Kidney epithelial cell (primary cell): ENCODE results near the gene DNMT1. TPM values are rescaled to one million over a fixed set of nuclear protein-coding genes. Genes with fewer than 3 reads are reported as not detected.
"Not testable (repeated sequence)": the region's sequence is repeated elsewhere in the genome, so short reads cannot be mapped to it uniquely, and the experiment has no call there.

ENCODE experiments used
- DNase-seq: peaks from one replicate; pipeline ENCODE4 v3.0.0-alpha.2; 2010; ENCODE audit warnings: low read depth
- H3K27me3 ChIP-seq: 2 replicates; pipeline ENCODE4 v1.6.0; 2011; ENCODE audit warnings: low read length; ENCODE audit not compliant: control insufficient read depth, insufficient read depth
- H3K36me3 ChIP-seq: 2 replicates; pipeline ENCODE4 v1.5.1; 2011; ENCODE audit warnings: low read length; ENCODE audit not compliant: control insufficient read depth, insufficient read depth
- H3K4me3 ChIP-seq: 2 replicates; pipeline ENCODE4 v1.5.1; 2011; ENCODE audit warnings: low read depth, mild to moderate bottlenecking, control low read depth, low read length
- total RNA-seq: library from RNA; depleted of rRNA; stranded (reverse); fragments of >200 nt; gene quantifications from 2 replicates; pipeline ENCODE4 v1.2.3, GENCODE V29; 2015
- TF ChIP-seq, protein P1 (sequence below): IDR thresholded peaks from 2 replicates; pipeline ENCODE4 v1.5.1; 2011; ENCODE audit warnings: mild to moderate bottlenecking, moderate library complexity, low read length, control low read depth, inconsistent platforms; ENCODE audit not compliant: insufficient read depth, poor library complexity, severe bottlenecking

The DNMT1 gene
- total RNA-seq, 1 donor from 2014 or later = 66.9 TPM

DNA sequence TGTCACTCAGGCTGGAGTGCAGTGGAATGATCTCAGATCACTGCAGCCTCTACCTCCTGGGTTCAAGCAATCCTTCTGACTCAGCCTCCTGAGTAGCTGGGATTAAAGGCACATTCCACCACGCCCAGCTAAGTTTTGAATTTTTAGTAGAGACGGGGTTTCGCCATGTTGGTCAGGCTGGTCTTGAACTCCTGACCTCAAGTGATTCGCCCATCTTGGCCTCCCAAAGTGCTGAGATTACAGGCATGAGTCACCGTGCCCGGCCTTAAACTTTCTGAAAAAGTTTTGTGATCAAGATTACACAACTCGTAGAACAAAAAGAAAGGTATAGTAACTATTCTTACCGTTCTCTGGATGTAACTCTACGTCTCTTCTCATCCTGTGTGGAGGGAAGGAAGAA lies 21.2 kb downstream of the DNMT1 start:
- no peak for DNase-seq
- TF ChIP-seq, protein P1, sequence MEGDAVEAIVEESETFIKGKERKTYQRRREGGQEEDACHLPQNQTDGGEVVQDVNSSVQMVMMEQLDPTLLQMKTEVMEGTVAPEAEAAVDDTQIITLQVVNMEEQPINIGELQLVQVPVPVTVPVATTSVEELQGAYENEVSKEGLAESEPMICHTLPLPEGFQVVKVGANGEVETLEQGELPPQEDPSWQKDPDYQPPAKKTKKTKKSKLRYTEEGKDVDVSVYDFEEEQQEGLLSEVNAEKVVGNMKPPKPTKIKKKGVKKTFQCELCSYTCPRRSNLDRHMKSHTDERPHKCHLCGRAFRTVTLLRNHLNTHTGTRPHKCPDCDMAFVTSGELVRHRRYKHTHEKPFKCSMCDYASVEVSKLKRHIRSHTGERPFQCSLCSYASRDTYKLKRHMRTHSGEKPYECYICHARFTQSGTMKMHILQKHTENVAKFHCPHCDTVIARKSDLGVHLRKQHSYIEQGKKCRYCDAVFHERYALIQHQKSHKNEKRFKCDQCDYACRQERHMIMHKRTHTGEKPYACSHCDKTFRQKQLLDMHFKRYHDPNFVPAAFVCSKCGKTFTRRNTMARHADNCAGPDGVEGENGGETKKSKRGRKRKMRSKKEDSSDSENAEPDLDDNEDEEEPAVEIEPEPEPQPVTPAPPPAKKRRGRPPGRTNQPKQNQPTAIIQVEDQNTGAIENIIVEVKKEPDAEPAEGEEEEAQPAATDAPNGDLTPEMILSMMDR = no peak
- H3K27me3 ChIP-seq = no peaks in the 10 kb centered on the region
- no peaks in the 10 kb centered on the region for H3K36me3 ChIP-seq
- H3K4me3 ChIP-seq = no peak overlapping the region

DNA sequence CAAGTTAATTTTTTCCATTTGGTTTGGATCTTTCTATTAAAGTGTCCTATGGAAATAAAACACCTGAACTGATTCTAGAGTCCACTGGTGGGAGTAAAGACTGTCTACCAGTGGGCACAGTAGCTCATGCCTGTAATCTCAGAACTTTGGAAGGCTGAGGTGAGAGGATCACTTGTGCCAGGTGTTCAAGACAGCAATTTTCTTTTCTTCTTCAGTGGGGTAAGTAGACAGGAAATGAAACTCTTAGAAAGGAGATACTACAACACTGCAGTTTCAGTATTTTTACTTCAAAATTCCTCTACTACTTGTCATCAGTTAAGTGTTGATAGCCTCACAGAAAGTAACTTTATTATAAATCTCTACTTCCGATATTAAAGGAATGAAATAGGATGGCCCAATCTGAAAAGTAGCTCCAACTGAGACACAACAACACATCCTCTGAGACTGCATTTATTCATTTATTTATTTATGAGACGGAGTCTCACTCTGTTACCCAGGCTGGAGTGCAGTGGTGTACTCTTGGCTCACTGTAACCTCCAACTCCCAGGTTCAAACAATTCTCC lies 26.3 kb downstream of the DNMT1 start:
- Histone ChIP-seq H3K4me3 (no peak overlapping the region), H3K27me3 (no peaks in the 10 kb centered on the region), H3K36me3 (no peaks in the 10 kb centered on the region)
- TF ChIP-seq, protein P1 = no peak
- no peak for DNase-seq

GRCh38 chr19:10167459-10167858 lies 27.3 kb downstream of the DNMT1 start:
- no peak overlapping the region for H3K4me3 ChIP-seq
- no peaks in the 10 kb centered on the region for H3K36me3 ChIP-seq
- TF ChIP-seq, protein P1 = no peak
- no peak for DNase-seq
- no peaks in the 10 kb centered on the region for H3K27me3 ChIP-seq

DNA sequence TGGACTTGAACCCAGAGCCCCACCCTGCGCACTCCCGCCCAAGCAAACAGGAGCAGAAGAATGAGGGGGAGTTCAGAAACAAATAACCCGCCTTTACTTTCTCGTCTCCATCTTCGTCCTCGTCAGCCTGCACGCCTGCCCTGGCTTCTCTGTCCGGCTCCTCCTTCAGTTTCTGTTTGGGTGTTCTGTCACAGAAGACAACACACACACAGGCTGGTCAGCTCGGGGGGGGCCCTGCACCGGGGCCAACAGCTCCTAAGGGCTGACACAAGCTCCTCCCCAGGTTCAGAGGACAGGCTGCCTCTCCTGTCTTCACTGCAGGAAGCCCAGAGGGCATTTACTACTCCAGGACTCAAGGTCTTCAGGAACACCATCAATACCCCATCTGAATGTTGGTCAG lies 28.3 kb downstream of the DNMT1 start:
- DNase-seq, H3K27me3 ChIP-seq, H3K4me3 ChIP-seq, H3K36me3 ChIP-seq: not testable (repeated sequence)

DNA sequence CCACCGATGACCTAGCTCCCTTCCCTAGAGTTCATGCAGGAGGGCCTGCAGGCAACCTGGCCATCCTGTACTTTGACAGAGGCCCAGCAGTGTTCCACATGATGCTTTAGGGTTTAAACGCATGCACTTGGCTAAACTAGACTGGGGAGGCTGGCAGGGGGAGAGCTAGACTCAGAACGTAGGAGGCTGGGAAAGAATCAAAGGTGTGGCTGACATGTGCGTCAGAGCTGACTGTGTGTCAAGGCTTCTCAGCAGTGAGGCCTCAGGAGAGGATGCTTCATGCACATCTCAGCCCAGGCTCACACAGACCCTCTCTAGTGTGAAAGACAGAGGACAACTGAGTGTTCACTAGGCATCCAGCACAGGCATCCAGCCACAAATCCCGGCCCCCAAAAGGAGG lies 28.7 kb downstream of the DNMT1 start:
- TF ChIP-seq, protein P1 = no peak
- no peak overlapping the region for H3K4me3 ChIP-seq

DNA sequence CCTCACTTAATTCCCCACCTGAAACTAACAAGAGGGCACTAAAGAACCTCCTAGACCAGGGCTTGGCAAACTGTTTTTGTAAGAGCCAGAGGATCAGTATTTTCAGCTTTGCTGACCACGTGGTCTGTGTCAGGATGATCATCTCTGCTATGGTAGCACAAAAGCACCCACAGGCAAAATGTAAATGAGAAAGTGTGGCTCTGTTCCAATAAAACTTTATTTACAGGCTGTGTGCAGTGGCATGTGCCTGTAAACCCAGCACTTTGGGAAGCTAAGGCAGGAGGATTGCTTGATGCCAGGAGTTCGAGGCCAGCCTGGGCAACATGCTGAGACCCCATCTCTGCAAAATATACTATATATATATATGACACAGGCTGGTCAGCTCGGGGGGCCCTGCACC lies 31.2 kb downstream of the DNMT1 start:
- Histone ChIP-seq H3K4me3 (no peak overlapping the region), H3K27me3 (no peaks in the 10 kb centered on the region), H3K36me3 (peaks cover 1% of the 10 kb centered on the region)
- DNase-seq = no peak
- TF ChIP-seq, protein P1 = no peak

More for the DNA sequence above, 28.7 kb downstream of the DNMT1 start:
- H3K27me3 ChIP-seq = no peaks in the 10 kb centered on the region
- no peak for DNase-seq
- no peaks in the 10 kb centered on the region for H3K36me3 ChIP-seq
